NCI-H69 (cell line): ENCODE data around the gene GDI1.

Experiments used
- DNase-seq: peaks from one replicate; lab custom pipeline; 2025; lab: John Stamatoyannopoulos, UW

Gene GDI1

GRCh38 chrX:154409222-154409871 is 27.6 kb upstream of the GDI1 start, which contains the start of gene DNASE1L1:
DNASE1L1 (minus strand) TSS chrX:154409254; CDS start chrX:154405568, 3,686 bp downstream.
- no peak for DNase-seq

DNA sequence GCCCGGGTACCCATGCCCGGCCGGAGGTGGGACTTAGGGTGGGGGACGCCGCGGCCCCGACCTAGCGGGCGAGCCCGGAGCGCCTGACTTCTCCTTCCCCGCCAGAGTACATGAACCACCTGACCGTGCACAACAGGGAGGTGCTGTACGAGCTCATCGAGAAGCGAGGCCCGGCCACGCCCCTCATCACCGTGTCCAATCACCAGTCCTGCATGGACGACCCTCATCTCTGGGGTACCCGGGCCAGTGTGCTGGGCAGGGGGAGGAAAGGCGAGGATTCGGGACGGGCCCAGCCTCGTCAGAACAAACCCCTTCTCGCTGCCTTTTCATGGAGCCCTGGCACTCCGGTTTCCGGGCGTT is 25.0 kb upstream of the GDI1 start:
- DNase-seq: peak; percentile 72

GRCh38 chrX:154412468-154412867 is 24.5 kb upstream of the GDI1 start:
- peak; percentile 52 for DNase-seq

DNA sequence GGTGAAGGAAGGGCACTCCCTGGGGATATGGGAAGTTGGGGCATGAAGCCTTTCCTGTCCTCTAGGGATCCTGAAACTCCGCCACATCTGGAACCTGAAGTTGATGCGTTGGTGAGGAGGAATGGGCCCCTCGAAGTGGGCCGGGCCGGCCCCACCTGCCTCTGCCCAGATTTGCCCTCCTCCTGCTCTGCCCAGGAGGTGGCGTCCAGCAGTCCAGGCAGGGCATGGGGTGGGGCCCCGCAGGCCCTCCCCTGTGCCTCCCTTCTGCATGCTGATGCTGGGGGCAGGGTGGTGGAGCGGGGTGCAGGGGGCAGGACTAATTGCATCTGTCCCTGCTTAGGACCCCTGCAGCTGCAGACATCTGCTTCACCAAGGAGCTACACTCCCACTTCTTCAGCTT is 23.8 kb upstream of the GDI1 start:
- DNase-seq: no peak

GRCh38 chrX:154417157-154417556 is 19.8 kb upstream of the GDI1 start:
- DNase-seq: peak; percentile 82

DNA sequence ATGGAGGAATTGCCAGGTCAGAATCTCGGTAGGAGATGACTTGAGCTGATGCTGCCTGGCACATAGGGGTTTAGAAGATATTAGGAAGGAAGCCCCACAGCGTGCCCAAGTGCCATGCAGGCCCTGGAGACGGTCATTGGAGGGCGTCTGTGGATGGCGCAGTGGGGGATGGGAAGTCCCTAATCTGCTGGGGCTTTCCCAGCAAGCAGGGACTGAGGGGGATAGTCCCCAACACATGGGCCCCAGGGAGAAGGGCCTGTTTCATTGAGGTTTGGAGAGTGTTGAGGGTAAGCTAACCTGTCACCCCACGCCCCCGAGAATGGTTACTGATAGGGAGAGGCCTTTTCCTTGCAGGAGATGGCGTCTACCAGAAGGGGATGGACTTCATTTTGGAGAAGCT is 17.8 kb upstream of the GDI1 start:
- no peak for DNase-seq

GRCh38 chrX:154419688-154420401 is 17.1 kb upstream of the GDI1 start:
- peak; percentile 83 for DNase-seq

DNA sequence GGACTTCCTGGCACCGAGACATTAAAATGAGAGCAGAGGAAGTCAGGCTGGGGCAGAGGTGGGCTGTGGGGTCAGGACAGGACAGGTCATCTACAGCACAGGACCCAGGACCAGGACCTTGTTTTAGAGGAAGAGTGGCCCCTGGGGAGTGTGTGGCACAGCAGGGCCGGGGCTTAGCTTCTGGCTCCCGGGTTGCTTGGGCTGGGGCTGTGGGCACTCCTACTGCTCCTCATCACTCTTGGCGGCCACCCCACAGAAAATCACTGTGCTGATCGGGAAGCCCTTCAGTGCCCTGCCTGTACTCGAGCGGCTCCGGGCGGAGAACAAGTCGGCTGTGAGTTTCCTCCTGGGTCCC is 16.6 kb upstream of the GDI1 start:
- DNase-seq: no peak

GRCh38 chrX:154426916-154427770 is 9.8 kb upstream of the GDI1 start:
- DNase-seq: no peak

DNA sequence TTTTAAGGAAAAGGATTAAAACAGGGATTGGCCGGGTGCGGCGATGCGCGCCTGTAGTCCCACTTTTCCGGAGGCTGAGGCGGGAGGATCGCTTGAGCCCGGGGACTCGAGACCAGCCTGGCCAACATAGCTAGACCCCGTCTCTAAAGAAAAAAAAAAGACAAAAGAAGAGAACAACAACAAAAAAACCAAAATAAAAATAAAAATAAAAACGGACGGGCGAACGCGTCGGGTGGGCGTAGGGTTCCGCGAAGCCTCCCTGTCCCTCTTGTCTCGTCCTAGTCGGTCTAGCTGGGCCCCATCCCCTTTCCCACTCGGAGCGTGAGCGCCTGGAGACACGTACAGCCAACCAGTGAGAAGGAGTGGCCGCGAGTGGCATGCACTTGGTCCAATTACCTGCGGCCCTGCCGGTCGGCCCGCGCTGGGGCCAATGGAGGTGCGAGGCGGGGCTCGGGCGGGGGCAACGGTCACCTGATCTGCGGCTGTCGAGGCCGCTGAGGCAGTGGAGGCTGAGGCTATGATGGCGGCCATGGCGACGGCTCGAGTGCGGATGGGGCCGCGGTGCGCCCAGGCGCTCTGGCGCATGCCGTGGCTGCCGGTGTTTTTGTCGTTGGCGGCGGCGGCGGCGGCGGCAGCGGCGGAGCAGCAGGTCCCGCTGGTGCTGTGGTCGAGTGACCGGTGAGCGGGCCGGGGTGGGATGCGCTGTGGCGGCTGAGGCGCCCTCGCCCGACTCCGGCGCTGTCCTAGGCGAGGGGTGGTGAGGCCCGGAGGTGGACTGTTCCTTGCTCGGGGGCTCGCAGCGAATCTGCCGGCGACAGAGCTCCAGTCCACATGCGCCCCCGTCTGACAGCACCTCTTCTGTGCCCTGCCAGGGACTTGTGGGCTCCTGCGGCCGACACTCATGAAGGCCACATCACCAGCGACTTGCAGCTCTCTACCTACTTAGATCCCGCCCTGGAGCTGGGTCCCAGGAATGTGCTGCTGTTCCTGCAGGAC is 8.5 kb upstream of the GDI1 start, which contains the start of gene ATP6AP1:
Gene ATP6AP1, plus strand, starts transcription at position 502 of the 996 bp plus-strand sequence. Its CDS starts 16 bp downstream, at position 518.
- DNase-seq: peak; percentile 96

DNA sequence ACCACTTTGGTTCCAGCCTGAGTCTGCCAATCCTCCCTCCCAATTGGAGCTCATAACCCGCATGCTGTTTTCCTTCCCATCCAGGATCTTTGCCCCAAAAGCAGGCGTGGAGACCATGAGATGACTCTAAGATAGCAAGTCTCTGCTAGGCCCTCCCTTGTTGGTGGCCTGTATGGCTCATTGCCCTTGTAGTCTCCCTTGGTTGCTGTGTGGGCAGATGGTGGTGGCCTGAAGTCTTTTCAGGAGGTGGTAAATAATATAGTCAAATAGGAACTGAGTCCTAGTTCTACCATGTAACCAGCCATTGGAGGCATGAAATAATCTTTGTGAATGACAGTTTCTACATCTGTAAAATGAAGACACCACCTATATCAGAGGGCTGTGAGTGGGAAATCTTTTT is 7.2 kb upstream of the GDI1 start:
- no peak for DNase-seq

GRCh38 chrX:154430479-154430878 is 6.5 kb upstream of the GDI1 start:
- no peak for DNase-seq

- no peak for DNase-seq
Observed at GRCh38 chrX:154430916-154431315, 6.0 kb upstream of the GDI1 start.

DNA sequence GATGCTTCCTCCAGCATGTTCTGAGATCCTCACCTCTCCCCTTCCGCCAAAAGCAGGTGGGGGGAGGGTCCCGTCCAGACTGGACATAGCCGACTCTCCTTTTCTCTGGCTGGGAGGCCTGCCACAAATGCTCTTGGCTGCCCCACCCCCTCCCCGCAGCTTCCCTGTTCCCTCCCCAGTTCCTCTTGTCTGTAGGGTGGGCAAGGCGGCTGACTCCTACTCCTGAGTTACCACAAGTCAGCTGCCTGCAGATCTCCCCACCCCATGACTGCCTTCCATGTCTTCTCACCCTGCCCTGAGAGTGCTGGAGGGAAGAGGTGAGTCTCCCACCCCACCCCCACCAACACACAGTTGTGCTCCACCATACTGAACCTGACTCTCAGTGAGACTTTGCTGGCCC is 5.6 kb upstream of the GDI1 start:
- no peak for DNase-seq

- DNase-seq: no peak
Observed at GRCh38 chrX:154432210-154432609, 4.7 kb upstream of the GDI1 start.

- DNase-seq: no peak
Observed at GRCh38 chrX:154433605-154434004, 3.3 kb upstream of the GDI1 start.

DNA sequence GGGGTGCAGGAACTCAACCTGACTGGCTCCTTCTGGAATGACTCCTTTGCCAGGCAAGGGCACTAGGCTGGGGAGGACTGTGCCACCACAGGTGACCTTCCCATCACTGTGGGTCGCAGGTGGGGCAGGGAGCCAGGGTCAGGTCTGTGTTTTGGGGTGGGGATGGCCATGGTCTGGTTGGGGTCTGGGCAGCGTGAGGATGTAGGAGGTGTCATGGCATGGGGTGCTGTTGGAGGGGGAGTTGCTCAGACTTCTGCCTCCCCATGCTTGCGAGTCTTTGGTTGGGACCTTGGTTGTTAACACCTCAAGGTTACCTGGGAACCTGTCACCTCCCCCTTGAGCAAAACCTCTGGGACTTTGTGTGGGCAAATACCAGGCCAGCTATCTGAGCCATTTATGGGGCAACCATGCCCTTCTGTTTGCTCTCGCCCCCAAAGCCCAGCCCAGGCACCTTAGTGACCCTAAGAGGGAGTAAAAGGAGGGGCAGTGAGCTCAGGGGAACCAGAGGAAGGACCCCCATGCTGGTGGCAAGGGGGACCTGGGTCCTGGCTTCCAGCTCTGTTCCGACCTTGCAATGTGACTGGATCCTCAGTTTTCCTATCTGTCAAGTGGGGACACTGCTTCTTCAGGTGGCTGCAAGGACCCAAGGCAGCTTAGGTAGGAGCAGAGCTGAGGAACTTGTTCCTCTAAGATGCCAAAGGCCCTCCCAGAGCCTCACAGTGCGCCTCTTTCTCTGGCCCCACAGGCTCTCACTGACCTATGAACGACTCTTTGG is 2.4 kb upstream of the GDI1 start:
- DNase-seq: no peak

DNA sequence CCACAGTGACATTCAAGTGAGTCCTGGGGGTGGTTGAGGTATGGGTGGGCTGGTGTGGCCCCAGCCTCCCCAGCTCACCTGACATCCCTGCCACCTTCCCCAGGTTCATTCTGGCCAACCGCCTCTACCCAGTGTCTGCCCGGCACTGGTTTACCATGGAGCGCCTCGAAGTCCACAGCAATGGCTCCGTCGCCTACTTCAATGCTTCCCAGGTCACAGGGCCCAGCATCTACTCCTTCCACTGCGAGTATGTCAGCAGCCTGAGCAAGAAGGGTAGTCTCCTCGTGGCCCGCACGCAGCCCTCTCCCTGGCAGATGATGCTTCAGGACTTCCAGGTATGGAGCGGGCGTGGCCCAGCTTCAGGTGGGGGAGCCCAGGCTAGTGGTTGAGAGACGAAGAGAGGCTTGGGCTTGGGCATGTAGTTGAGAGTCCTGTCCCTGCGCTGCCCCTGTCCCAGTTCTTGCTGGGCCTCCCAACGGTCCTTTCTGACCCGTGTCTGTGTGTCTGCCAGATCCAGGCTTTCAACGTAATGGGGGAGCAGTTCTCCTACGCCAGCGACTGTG is 1.7 kb upstream of the GDI1 start:
- DNase-seq: no peak

DNA sequence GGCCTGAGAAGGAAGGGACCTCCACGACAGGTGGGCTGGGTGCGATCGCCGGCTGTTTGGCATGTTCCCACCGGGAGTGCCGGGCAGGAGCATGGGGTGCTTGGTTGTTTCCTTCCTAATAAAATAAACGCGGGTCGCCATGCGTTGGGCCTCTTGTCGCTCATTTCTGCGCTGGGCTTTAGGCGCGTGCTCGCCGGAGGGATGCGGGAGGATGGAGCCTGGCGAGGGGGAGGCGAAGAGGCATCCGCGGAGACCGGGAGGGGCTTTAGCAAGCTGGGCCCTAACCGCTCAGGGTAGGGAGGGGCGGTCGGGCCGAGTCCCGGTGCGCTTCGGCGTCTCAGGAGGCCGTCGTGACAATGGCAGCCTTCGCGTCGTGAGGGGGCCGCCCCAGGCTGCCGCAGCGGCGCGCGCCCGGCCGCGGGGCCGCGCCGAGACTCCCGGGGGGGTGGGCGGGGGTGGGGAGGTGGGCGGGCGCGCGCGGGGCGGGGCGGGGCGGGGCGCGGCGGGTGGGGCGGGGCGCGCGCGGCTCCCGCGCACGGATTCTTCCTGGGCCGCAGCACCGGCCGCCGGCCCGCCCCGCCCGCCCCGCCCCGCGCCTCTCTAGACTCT is 476 bp upstream of the GDI1 start:
- peak; percentile 71 for DNase-seq
